ENCODE results near the gene CRBN. TPM values are rescaled to one million over a fixed set of nuclear protein-coding genes. Genes with fewer than 3 reads are reported as not detected.

The CRBN gene
- total and polyA plus RNA-seq, 9 of the 15 experiments (the other 6 are each of a cell fraction or from before 2014, with no cell fraction given), result 40.8 to 331 (median 57.4) TPM

DNA sequence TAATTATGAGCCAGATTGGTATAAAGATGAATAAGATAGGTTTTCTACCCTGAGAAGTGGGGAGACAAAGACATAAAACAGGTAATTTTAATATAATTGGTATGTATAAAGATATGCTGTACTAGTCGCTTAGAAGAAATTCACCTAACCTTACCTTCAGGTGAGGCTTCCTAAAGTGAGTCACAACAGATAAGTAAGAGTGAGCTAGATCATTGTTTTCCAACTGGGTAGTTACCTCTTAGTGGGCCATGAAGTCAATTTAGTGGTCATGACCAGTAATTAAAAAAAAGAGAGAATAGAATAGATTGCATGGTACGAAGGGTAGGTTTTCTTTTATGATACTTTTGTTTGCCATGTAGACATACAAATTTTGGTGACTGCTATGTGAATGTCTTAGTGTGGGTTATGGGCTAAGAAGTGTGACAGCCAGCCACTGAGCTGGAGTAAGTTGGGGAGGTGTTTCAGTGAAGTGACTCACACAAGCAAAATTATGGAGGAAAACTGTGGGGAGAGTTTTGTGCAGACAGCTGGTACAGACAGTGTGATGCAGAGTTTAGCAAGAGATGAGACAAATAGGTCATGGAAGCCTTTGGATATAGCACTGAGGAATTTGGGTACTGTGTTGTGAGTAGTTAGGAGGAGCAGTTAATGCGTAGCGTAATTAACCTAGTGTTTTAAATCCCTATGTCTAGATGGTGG lies 44.6 kb downstream of the CRBN start:
- Histone ChIP-seq H3K9me3 (replicated peaks; ENCODE audit: control insufficient read depth, insufficient read depth, low read depth, low read length) (no peaks in the 10 kb centered on the region), H3K9me1 (ENCODE audit: control insufficient read depth, insufficient read depth, low read length) (no peaks in the 10 kb centered on the region), H3K4me1 (replicated peaks in 1 of 2; ENCODE audit: control insufficient read depth in 2 of 2, insufficient read depth in 2 of 2, low read length in 2 of 2) (no peaks in the 10 kb centered on the region), H3K36me3 (ENCODE audit: control insufficient read depth, insufficient read depth, low read length) (peaks cover 87% of the 10 kb centered on the region), H3K27ac (ENCODE audit: extremely low read depth, low read depth, low read length) (no peak overlapping the region), H3K27me3 (ENCODE audit: control insufficient read depth in 2 of 2, insufficient read depth in 2 of 2, low read length in 2 of 2) (no peaks in the 10 kb centered on the region), H2AFZ (ENCODE audit: low read depth, low read length) (no peak overlapping the region), H3K4me2 (ENCODE audit: insufficient read depth, low read length) (no peak overlapping the region), H3K4me3 (no peak overlapping the region), H3K79me2 (ENCODE audit: control insufficient read depth, insufficient read depth, low read length) (peaks cover 72% of the 10 kb centered on the region), H4K20me1 (replicated peaks; ENCODE audit: control insufficient read depth, insufficient read depth, low read length) (peaks cover 10% of the 10 kb centered on the region; the same call in 1 of the 2 replicates), H3K9ac (ENCODE audit: insufficient read depth in 1 of 2, low read depth in 2 of 2, low read length in 2 of 2) (no peak overlapping the region)
- BruUV-seq (replicated peaks), result no TSS peak
- in situ Hi-C loops (cut with MboI), result no loop called here
- peak; percentile 39 for ATAC-seq
- no peak for FAIRE-seq
- intact Hi-C loops (cut with micrococcal nuclease), result no loop called here
- DNase-seq (ENCODE audit: extremely low read depth in 1 of 4, low spot score in 3 of 4), result no peak
- POLR2A ChIA-PET, result interaction anchor here (1.6 kb wide), 1 partner anchor 8 kb away, joined by 4 read pairs; no protein-coding TSS in a partner anchor
- CTCF ChIA-PET (ENCODE audit: low intra/inter-chr PET ratio), result no interaction called here
- WGBS (ENCODE audit: insufficient coverage, low coverage, missing lambda C conversion rate), result 93% methylated on average over 4 of the region's 4 CpGs
- TF ChIP-seq, protein P1, sequence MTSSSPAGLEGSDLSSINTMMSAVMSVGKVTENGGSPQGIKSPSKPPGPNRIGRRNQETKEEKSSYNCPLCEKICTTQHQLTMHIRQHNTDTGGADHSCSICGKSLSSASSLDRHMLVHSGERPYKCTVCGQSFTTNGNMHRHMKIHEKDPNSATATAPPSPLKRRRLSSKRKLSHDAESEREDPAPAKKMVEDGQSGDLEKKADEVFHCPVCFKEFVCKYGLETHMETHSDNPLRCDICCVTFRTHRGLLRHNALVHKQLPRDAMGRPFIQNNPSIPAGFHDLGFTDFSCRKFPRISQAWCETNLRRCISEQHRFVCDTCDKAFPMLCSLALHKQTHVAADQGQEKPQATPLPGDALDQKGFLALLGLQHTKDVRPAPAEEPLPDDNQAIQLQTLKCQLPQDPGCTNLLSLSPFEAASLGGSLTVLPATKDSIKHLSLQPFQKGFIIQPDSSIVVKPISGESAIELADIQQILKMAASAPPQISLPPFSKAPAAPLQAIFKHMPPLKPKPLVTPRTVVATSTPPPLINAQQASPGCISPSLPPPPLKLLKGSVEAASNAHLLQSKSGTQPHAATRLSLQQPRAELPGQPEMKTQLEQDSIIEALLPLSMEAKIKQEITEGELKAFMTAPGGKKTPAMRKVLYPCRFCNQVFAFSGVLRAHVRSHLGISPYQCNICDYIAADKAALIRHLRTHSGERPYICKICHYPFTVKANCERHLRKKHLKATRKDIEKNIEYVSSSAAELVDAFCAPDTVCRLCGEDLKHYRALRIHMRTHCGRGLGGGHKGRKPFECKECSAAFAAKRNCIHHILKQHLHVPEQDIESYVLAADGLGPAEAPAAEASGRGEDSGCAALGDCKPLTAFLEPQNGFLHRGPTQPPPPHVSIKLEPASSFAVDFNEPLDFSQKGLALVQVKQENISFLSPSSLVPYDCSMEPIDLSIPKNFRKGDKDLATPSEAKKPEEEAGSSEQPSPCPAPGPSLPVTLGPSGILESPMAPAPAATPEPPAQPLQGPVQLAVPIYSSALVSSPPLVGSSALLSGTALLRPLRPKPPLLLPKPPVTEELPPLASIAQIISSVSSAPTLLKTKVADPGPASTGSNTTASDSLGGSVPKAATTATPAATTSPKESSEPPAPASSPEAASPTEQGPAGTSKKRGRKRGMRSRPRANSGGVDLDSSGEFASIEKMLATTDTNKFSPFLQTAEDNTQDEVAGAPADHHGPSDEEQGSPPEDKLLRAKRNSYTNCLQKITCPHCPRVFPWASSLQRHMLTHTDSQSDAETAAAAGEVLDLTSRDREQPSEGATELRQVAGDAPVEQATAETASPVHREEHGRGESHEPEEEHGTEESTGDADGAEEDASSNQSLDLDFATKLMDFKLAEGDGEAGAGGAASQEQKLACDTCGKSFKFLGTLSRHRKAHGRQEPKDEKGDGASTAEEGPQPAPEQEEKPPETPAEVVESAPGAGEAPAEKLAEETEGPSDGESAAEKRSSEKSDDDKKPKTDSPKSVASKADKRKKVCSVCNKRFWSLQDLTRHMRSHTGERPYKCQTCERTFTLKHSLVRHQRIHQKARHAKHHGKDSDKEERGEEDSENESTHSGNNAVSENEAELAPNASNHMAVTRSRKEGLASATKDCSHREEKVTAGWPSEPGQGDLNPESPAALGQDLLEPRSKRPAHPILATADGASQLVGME (CRISPR knock-in tag; IDR thresholded peaks at IDR 0.05), result no peak
- TF ChIP-seq, protein P2, sequence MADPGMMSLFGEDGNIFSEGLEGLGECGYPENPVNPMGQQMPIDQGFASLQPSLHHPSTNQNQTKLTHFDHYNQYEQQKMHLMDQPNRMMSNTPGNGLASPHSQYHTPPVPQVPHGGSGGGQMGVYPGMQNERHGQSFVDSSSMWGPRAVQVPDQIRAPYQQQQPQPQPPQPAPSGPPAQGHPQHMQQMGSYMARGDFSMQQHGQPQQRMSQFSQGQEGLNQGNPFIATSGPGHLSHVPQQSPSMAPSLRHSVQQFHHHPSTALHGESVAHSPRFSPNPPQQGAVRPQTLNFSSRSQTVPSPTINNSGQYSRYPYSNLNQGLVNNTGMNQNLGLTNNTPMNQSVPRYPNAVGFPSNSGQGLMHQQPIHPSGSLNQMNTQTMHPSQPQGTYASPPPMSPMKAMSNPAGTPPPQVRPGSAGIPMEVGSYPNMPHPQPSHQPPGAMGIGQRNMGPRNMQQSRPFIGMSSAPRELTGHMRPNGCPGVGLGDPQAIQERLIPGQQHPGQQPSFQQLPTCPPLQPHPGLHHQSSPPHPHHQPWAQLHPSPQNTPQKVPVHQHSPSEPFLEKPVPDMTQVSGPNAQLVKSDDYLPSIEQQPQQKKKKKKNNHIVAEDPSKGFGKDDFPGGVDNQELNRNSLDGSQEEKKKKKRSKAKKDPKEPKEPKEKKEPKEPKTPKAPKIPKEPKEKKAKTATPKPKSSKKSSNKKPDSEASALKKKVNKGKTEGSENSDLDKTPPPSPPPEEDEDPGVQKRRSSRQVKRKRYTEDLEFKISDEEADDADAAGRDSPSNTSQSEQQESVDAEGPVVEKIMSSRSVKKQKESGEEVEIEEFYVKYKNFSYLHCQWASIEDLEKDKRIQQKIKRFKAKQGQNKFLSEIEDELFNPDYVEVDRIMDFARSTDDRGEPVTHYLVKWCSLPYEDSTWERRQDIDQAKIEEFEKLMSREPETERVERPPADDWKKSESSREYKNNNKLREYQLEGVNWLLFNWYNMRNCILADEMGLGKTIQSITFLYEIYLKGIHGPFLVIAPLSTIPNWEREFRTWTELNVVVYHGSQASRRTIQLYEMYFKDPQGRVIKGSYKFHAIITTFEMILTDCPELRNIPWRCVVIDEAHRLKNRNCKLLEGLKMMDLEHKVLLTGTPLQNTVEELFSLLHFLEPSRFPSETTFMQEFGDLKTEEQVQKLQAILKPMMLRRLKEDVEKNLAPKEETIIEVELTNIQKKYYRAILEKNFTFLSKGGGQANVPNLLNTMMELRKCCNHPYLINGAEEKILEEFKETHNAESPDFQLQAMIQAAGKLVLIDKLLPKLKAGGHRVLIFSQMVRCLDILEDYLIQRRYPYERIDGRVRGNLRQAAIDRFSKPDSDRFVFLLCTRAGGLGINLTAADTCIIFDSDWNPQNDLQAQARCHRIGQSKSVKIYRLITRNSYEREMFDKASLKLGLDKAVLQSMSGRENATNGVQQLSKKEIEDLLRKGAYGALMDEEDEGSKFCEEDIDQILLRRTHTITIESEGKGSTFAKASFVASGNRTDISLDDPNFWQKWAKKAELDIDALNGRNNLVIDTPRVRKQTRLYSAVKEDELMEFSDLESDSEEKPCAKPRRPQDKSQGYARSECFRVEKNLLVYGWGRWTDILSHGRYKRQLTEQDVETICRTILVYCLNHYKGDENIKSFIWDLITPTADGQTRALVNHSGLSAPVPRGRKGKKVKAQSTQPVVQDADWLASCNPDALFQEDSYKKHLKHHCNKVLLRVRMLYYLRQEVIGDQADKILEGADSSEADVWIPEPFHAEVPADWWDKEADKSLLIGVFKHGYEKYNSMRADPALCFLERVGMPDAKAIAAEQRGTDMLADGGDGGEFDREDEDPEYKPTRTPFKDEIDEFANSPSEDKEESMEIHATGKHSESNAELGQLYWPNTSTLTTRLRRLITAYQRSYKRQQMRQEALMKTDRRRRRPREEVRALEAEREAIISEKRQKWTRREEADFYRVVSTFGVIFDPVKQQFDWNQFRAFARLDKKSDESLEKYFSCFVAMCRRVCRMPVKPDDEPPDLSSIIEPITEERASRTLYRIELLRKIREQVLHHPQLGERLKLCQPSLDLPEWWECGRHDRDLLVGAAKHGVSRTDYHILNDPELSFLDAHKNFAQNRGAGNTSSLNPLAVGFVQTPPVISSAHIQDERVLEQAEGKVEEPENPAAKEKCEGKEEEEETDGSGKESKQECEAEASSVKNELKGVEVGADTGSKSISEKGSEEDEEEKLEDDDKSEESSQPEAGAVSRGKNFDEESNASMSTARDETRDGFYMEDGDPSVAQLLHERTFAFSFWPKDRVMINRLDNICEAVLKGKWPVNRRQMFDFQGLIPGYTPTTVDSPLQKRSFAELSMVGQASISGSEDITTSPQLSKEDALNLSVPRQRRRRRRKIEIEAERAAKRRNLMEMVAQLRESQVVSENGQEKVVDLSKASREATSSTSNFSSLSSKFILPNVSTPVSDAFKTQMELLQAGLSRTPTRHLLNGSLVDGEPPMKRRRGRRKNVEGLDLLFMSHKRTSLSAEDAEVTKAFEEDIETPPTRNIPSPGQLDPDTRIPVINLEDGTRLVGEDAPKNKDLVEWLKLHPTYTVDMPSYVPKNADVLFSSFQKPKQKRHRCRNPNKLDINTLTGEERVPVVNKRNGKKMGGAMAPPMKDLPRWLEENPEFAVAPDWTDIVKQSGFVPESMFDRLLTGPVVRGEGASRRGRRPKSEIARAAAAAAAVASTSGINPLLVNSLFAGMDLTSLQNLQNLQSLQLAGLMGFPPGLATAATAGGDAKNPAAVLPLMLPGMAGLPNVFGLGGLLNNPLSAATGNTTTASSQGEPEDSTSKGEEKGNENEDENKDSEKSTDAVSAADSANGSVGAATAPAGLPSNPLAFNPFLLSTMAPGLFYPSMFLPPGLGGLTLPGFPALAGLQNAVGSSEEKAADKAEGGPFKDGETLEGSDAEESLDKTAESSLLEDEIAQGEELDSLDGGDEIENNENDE (IDR thresholded peaks at IDR 0.05; ENCODE audit: low read depth, low read length), result no peak
- TF ChIP-seq RFX1 (IDR thresholded peaks at IDR 0.05) (no peak), MXI1 (IDR thresholded peaks at IDR 0.05; ENCODE audit: low read depth, low read length) (no peak)

All from K562 (cell line).